ENCODE measurements around the gene RPS6KA4. TPM values are rescaled to one million over a fixed set of nuclear protein-coding genes. Genes with fewer than 3 reads are reported as not detected.
"Not testable (repeated sequence)": the region's sequence is repeated elsewhere in the genome, so short reads cannot be mapped to it uniquely, and the experiment has no call there.

The RPS6KA4 gene
- total and polyA plus RNA-seq, 7 experiments from 2014 or later = 4.6 to 35.7 (median 26.3) TPM

- peaks cover 30 to 45% (median 33%) of the 10 kb centered on the region in 7 donors for H3K4me1 Mint-ChIP-seq
- peak overlapping the region; percentile 85 to 99 (median 96) for H3K4me3 Mint-ChIP-seq
- intact Hi-C loops (cut with micrococcal nuclease) = loop anchor here (2.0 to 5.0 kb wide), 5 partner anchors 329 to 1541 kb away; partner anchors contain the start of genes CFL1 (in 1 of the 2), MARK2 (in 1 of the 2), OTUB1 (in 1 of the 2) and PCNX3 (in 1 of the 2)
- POLR2A ChIA-PET = interaction anchor here (0.6 to 4.2 kb wide), 10 partner anchors 9 to 1678 kb away, joined by 3 to 45 read pairs (median 13); partner anchors contain the start of genes CATSPERZ, ESRRA, FERMT3 and NUDT22
- not testable (repeated sequence) for H3K27me3 Mint-ChIP-seq; H3K9me3 Mint-ChIP-seq; DNase-seq; H3K9me3 ChIP-seq (ENCODE audit: control insufficient read depth in 2 of 3, low read length in 3 of 3); ATAC-seq; H3K4me3 ChIP-seq (ENCODE audit: low read length); H3K27me3 ChIP-seq (ENCODE audit: control insufficient read depth in 2 of 2, insufficient read depth in 2 of 2, low read length in 2 of 2); H3K4me1 ChIP-seq (ENCODE audit: control insufficient read depth in 2 of 2, insufficient read depth in 2 of 2, low read length in 2 of 2)
- H3K36me3 Mint-ChIP-seq = peaks cover 0 to 20% (median 2%) of the 10 kb centered on the region in 5 donors
- CTCF ChIA-PET = interaction anchor here (1.7 to 2.5 kb wide), 3 partner anchors 15 to 47 kb away, joined by 6 to 18 read pairs (median 13); partner anchors contain the start of gene CATSPERZ
- Histone ChIP-seq H3K27ac (ENCODE audit: low read depth, low read length) (peak overlapping the region; percentile 92), H3K36me3 (ENCODE audit: control insufficient read depth in 2 of 3, insufficient read depth in 3 of 3, low read length in 3 of 3) (peaks cover 0 to 34% (median 0%) of the 10 kb centered on the region in 3 experiments)
- H3K27ac Mint-ChIP-seq = peak overlapping the region; percentile 62 to 100 (median 100)
Measured at GRCh38 chr11:64315667-64316526, 43.1 kb upstream of the RPS6KA4 start.

- DNase-seq = peak in 3 of 9 donors; percentile 43 to 55 (median 52)
- Histone ChIP-seq H3K9me3 (ENCODE audit: control insufficient read depth in 2 of 3, low read length in 3 of 3) (no peaks in the 10 kb centered on the region), H3K36me3 (ENCODE audit: control insufficient read depth in 2 of 3, insufficient read depth in 3 of 3, low read length in 3 of 3) (peaks cover 0 to 42% (median 0%) of the 10 kb centered on the region in 3 experiments), H3K27ac (ENCODE audit: low read depth, low read length) (peak overlapping the region; percentile 92), H3K4me3 (ENCODE audit: low read length) (peak overlapping the region; percentile 60), H3K4me1 (ENCODE audit: control insufficient read depth in 2 of 2, insufficient read depth in 2 of 2, low read length in 2 of 2) (peaks cover 7 to 10% of the 10 kb centered on the region in 2 donors), H3K27me3 (ENCODE audit: control insufficient read depth in 2 of 2, insufficient read depth in 2 of 2, low read length in 2 of 2) (no peaks in the 10 kb centered on the region)
- no peak for ATAC-seq
- POLR2A ChIA-PET = interaction anchor here (0.6 to 4.2 kb wide), 25 partner anchors 10 to 1679 kb away, joined by 3 to 45 read pairs (median 10); partner anchors contain the start of genes BAD, C11orf98, CATSPERZ and CCDC88B
- H3K4me1 Mint-ChIP-seq = peaks cover 27 to 48% (median 35%) of the 10 kb centered on the region in 7 donors
- no peaks in the 10 kb centered on the region for H3K9me3 Mint-ChIP-seq
- peak overlapping the region; percentile 85 to 99 (median 96) for H3K4me3 Mint-ChIP-seq
- intact Hi-C loops (cut with micrococcal nuclease) = loop anchor here (1.0 to 5.0 kb wide), 14 partner anchors 11 to 1541 kb away; partner anchors contain the start of genes ESRRA (in 2 of the 2), CCDC88B (in 1 of the 2), CFL1 (in 1 of the 2) and FKBP2 (in 1 of the 2)
- CTCF ChIA-PET = interaction anchor here (0.6 to 2.5 kb wide), 20 partner anchors 10 to 427 kb away, joined by 3 to 18 read pairs (median 4); partner anchors contain the start of genes CATSPERZ, CCDC88B, ESRRA and FERMT3
- H3K27ac Mint-ChIP-seq = peak overlapping the region; percentile 97 to 100 (median 100)
- H3K27me3 Mint-ChIP-seq = no peaks in the 10 kb centered on the region
- H3K36me3 Mint-ChIP-seq = peaks cover 0 to 24% (median 6%) of the 10 kb centered on the region in 5 donors
Measured at GRCh38 chr11:64316672-64317324, 42.2 kb upstream of the RPS6KA4 start.

GRCh38 chr11:64317325-64317960 is 41.5 kb upstream of the RPS6KA4 start, which contains the start of gene TRMT112:
Gene TRMT112, minus strand, starts transcription at chr11:64317559. Its CDS starts 33 bp downstream, at chr11:64317526.
- Histone ChIP-seq H3K36me3 (ENCODE audit: control insufficient read depth in 2 of 3, insufficient read depth in 3 of 3, low read length in 3 of 3) (peaks cover 0 to 48% (median 0%) of the 10 kb centered on the region in 3 experiments), H3K4me1 (ENCODE audit: control insufficient read depth in 2 of 2, insufficient read depth in 2 of 2, low read length in 2 of 2) (peaks cover 7 to 10% of the 10 kb centered on the region in 2 donors), H3K4me3 (ENCODE audit: low read length) (peak within 1 kb of the TSS; percentile 60), H3K9me3 (ENCODE audit: control insufficient read depth in 2 of 3, low read length in 3 of 3) (no peaks in the 10 kb centered on the region), H3K27ac (ENCODE audit: low read depth, low read length) (peak within 1 kb of the TSS; percentile 92), H3K27me3 (ENCODE audit: control insufficient read depth in 2 of 2, insufficient read depth in 2 of 2, low read length in 2 of 2) (no peaks in the 10 kb centered on the region)
- ATAC-seq = peak; percentile 85
- ChIA-PET POLR2A (interaction anchor here (0.5 to 4.2 kb wide), 36 partner anchors 9 to 1652 kb away, joined by 3 to 45 read pairs (median 5); partner anchors contain the start of genes BAD, C11orf98, CATSPERZ and CCDC88B), CTCF (interaction anchor here (0.6 to 2.5 kb wide), 26 partner anchors 11 to 1192 kb away, joined by 3 to 18 read pairs (median 4); partner anchors contain the start of genes BAD, CATSPERZ, CCDC88B and ESRRA)
- Mint-ChIP-seq H3K27ac (peak within 1 kb of the TSS; percentile 97 to 100 (median 100)), H3K36me3 (peaks cover 0 to 24% (median 6%) of the 10 kb centered on the region in 5 donors), H3K4me3 (peak within 1 kb of the TSS; percentile 85 to 99 (median 96)), H3K27me3 (no peaks in the 10 kb centered on the region), H3K4me1 (peaks cover 27 to 47% (median 35%) of the 10 kb centered on the region in 7 donors), H3K9me3 (no peaks in the 10 kb centered on the region)
- intact Hi-C loops (cut with micrococcal nuclease) = loop anchor here (1.0 to 5.0 kb wide), 14 partner anchors 12 to 1540 kb away; partner anchors contain the start of genes ESRRA (in 2 of the 2), CCDC88B (in 1 of the 2), CFL1 (in 1 of the 2) and FKBP2 (in 1 of the 2)
- DNase-seq = peak; percentile 73 to 100 (median 98)

GRCh38 chr11:64317961-64318765 is 40.8 kb upstream of the RPS6KA4 start, which contains the start of gene PRDX5:
Gene PRDX5, plus strand, starts transcription at chr11:64318121. Its CDS starts 95 bp downstream, at chr11:64318216.
- ChIA-PET CTCF (interaction anchor here (0.5 to 2.5 kb wide), 26 partner anchors 11 to 1191 kb away, joined by 3 to 18 read pairs (median 4); partner anchors contain the start of genes BAD, CATSPERZ, CCDC88B and ESRRA), POLR2A (interaction anchor here (0.5 to 4.2 kb wide), 36 partner anchors 10 to 1653 kb away, joined by 3 to 45 read pairs (median 5); partner anchors contain the start of genes BAD, C11orf98, CATSPERZ and CCDC88B)
- Histone ChIP-seq H3K27ac (ENCODE audit: low read depth, low read length) (peak within 1 kb of the TSS; percentile 92), H3K36me3 (ENCODE audit: control insufficient read depth in 2 of 3, insufficient read depth in 3 of 3, low read length in 3 of 3) (peaks cover 0 to 55% (median 0%) of the 10 kb centered on the region in 3 experiments), H3K27me3 (ENCODE audit: control insufficient read depth in 2 of 2, insufficient read depth in 2 of 2, low read length in 2 of 2) (no peaks in the 10 kb centered on the region), H3K9me3 (ENCODE audit: control insufficient read depth in 2 of 3, low read length in 3 of 3) (no peaks in the 10 kb centered on the region), H3K4me1 (ENCODE audit: control insufficient read depth in 2 of 2, insufficient read depth in 2 of 2, low read length in 2 of 2) (peaks cover 7 to 10% of the 10 kb centered on the region in 2 donors), H3K4me3 (ENCODE audit: low read length) (peak within 1 kb of the TSS; percentile 60)
- DNase-seq (peak; percentile 93 to 97 (median 96)), ATAC-seq (peak; percentile 87)
- Mint-ChIP-seq H3K9me3 (no peaks in the 10 kb centered on the region), H3K36me3 (peaks cover 0 to 23% (median 6%) of the 10 kb centered on the region in 5 donors), H3K4me3 (peak within 1 kb of the TSS; percentile 85 to 99 (median 96)), H3K4me1 (peaks cover 20 to 40% (median 27%) of the 10 kb centered on the region in 7 donors), H3K27ac (peak within 1 kb of the TSS; percentile 97 to 100 (median 100)), H3K27me3 (no peaks in the 10 kb centered on the region)
- intact Hi-C loops (cut with micrococcal nuclease) = loop anchor here (1.0 to 5.0 kb wide), 16 partner anchors 13 to 1539 kb away; partner anchors contain the start of genes CCDC88B (in 2 of the 2), ESRRA (in 2 of the 2), FKBP2 (in 2 of the 2) and GPR137 (in 2 of the 2)

Data from naive thymus-derived CD4-positive, alpha-beta T cell (primary cell).